ENCODE measurements around the gene REPS2.

Gene REPS2

DNA sequence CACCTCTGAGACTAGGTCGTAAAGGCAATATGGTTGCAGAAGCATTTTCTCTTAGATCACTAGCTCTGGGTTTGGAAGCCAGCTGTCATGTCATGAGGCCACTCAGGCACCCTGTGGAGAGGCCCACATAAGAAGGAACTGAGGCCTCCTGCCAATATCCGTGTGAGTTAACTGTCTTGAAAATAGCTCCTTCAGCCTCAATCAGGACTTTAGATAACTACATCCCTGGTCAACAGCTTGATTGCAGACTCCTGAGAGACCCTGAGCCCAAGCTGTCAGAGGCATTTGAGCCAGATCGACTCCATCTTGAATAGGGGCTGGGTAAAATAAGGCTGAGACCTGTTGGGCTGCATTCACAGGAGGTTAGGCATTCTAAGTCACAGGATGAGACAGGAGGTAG, 15.1 kb upstream of the REPS2 start:
- Histone ChIP-seq H3K4me2 (ENCODE audit: low read depth, low read length) (no peak overlapping the region), H3K4me1 (ENCODE audit: low read length) (no peaks in the 10 kb centered on the region), H3K9me3 (replicated peaks; ENCODE audit: insufficient read depth, low read length) (no peaks in the 10 kb centered on the region), H3F3A (ENCODE audit: insufficient read depth, low read length) (no peaks in the 10 kb centered on the region), H3K27me3 (replicated peaks; ENCODE audit: insufficient read depth, low read length) (no peaks in the 10 kb centered on the region), H3K9ac (ENCODE audit: low read length) (no peak overlapping the region), H3K36me3 (replicated peaks; ENCODE audit: insufficient read depth, low read length) (no peaks in the 10 kb centered on the region), H2AFZ (ENCODE audit: low read length) (no peak overlapping the region), H3K9me2 (replicated peaks; ENCODE audit: insufficient read depth, low read length) (no peaks in the 10 kb centered on the region), H3K79me2 (ENCODE audit: low read length) (no peaks in the 10 kb centered on the region), H4K20me1 (ENCODE audit: insufficient read depth, low read length) (no peaks in the 10 kb centered on the region), H3K27ac (ENCODE audit: low read length) (no peak overlapping the region), H3K4me3 (ENCODE audit: low read length) (no peak overlapping the region)
- TF ChIP-seq EZH2 (optimal IDR thresholded peaks at IDR 0.05; ENCODE audit: low read depth, low read length), result no peak
- no peak for TF ChIP-seq EZH2phosphoT487 (IDR thresholded peaks at IDR 0.05; ENCODE audit: low read length)
- TF ChIP-seq, protein P1, sequence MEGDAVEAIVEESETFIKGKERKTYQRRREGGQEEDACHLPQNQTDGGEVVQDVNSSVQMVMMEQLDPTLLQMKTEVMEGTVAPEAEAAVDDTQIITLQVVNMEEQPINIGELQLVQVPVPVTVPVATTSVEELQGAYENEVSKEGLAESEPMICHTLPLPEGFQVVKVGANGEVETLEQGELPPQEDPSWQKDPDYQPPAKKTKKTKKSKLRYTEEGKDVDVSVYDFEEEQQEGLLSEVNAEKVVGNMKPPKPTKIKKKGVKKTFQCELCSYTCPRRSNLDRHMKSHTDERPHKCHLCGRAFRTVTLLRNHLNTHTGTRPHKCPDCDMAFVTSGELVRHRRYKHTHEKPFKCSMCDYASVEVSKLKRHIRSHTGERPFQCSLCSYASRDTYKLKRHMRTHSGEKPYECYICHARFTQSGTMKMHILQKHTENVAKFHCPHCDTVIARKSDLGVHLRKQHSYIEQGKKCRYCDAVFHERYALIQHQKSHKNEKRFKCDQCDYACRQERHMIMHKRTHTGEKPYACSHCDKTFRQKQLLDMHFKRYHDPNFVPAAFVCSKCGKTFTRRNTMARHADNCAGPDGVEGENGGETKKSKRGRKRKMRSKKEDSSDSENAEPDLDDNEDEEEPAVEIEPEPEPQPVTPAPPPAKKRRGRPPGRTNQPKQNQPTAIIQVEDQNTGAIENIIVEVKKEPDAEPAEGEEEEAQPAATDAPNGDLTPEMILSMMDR (IDR thresholded peaks at IDR 0.05; ENCODE audit: low read length), result no peak
- DNase-seq, result no peak

DNA sequence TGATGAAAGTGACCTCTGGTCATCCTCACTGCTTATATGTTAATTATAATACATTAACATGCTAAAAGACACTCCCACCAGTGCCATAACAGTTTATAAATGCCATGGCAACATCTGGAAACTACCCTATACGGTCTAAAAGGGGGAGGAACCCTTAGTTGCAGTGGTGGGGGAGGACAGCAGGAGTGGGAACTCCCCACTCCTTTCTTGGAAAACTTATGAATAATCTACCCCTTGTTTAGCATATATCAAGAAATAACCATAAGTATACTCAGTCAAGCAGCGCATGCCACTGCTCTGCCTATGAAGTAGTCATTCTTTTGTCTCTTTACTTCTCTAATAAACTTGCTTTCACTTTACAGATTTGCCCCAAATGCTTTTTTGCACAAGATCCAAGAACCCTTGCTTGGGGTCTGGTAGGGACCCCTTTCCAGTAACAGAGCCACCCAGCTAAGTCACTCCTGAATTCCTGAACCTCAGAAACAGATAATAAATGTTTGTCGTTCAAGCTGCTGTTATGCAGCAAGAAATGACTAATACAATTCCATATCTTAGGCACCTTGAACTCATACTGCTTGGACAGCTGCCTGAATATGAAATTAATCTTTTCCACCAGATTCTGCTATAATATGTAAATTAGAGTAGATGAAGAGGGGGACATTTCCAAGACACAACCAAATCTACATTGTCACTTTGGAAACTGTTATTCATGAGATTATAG, 14.4 kb upstream of the REPS2 start:
- DNase-seq, result no peak
- H3K4me3 ChIP-seq (ENCODE audit: low read length), result no peak overlapping the region
- TF ChIP-seq, protein P1 (IDR thresholded peaks at IDR 0.05; ENCODE audit: low read length), result no peak
- TF ChIP-seq EZH2phosphoT487 (IDR thresholded peaks at IDR 0.05; ENCODE audit: low read length) (no peak), EZH2 (optimal IDR thresholded peaks at IDR 0.05; ENCODE audit: low read depth, low read length) (no peak)

DNA sequence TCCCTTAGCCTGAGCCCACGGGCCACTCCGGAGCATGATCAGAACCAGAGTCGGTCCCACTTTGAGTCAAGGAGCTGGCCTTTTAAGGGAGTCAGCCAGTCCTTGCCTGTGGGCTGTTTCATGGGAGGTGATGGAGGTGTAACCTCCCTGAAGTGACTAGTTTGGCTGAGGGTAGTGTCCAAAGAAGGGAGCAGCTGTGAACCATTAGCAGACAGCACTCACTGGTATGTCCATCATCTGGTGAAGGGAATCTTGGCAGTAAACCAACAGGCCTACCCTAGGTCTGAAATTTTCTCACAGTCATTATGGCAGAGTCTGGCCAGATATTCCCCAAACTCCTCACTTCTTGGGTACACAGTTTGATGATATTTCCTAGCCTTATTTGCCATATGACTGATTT, 12.3 kb upstream of the REPS2 start:
- no peak for TF ChIP-seq EZH2phosphoT487 (IDR thresholded peaks at IDR 0.05; ENCODE audit: low read length)
- TF ChIP-seq, protein P1 (IDR thresholded peaks at IDR 0.05; ENCODE audit: low read length), result no peak

More for the DNA sequence above, 14.4 kb upstream of the REPS2 start:
- H3K27ac ChIP-seq (ENCODE audit: low read length), result no peak overlapping the region
- H3K9me2 ChIP-seq (replicated peaks; ENCODE audit: insufficient read depth, low read length), result no peaks in the 10 kb centered on the region
- H3K79me2 ChIP-seq (ENCODE audit: low read length), result no peaks in the 10 kb centered on the region
- no peaks in the 10 kb centered on the region for H3K9me3 ChIP-seq (replicated peaks; ENCODE audit: insufficient read depth, low read length)
- no peak overlapping the region for H2AFZ ChIP-seq (ENCODE audit: low read length)
- H3K27me3 ChIP-seq (replicated peaks; ENCODE audit: insufficient read depth, low read length), result no peaks in the 10 kb centered on the region
- no peaks in the 10 kb centered on the region for H4K20me1 ChIP-seq (ENCODE audit: insufficient read depth, low read length)
- no peaks in the 10 kb centered on the region for H3K36me3 ChIP-seq (replicated peaks; ENCODE audit: insufficient read depth, low read length)
- H3K4me1 ChIP-seq (ENCODE audit: low read length), result no peaks in the 10 kb centered on the region
- no peak overlapping the region for H3K4me2 ChIP-seq (ENCODE audit: low read depth, low read length)
- no peak overlapping the region for H3K9ac ChIP-seq (ENCODE audit: low read length)
- H3F3A ChIP-seq (ENCODE audit: insufficient read depth, low read length), result no peaks in the 10 kb centered on the region

More for the DNA sequence above, 12.3 kb upstream of the REPS2 start:
- Histone ChIP-seq H2AFZ (ENCODE audit: low read length) (no peak overlapping the region), H3K9me2 (replicated peaks; ENCODE audit: insufficient read depth, low read length) (no peaks in the 10 kb centered on the region), H3K9me3 (replicated peaks; ENCODE audit: insufficient read depth, low read length) (no peaks in the 10 kb centered on the region), H3K4me2 (ENCODE audit: low read depth, low read length) (no peak overlapping the region), H3K36me3 (replicated peaks; ENCODE audit: insufficient read depth, low read length) (no peaks in the 10 kb centered on the region), H3K4me3 (ENCODE audit: low read length) (no peak overlapping the region), H4K20me1 (ENCODE audit: insufficient read depth, low read length) (no peaks in the 10 kb centered on the region), H3F3A (ENCODE audit: insufficient read depth, low read length) (no peaks in the 10 kb centered on the region), H3K27ac (ENCODE audit: low read length) (no peak overlapping the region), H3K9ac (ENCODE audit: low read length) (no peak overlapping the region), H3K4me1 (ENCODE audit: low read length) (no peaks in the 10 kb centered on the region), H3K27me3 (replicated peaks; ENCODE audit: insufficient read depth, low read length) (no peaks in the 10 kb centered on the region), H3K79me2 (ENCODE audit: low read length) (no peaks in the 10 kb centered on the region)
- DNase-seq, result no peak
